GM19397 (cell line): ENCODE results near the gene KLHL26.
"Not testable (repeated sequence)": the region's sequence is repeated elsewhere in the genome, so short reads cannot be mapped to it uniquely, and the experiment has no call there.

Experiments
- ATAC-seq: cut with Tn5 transposase; IDR thresholded peaks from one replicate; pipeline ENCODE4 v1.9.1; 2021; ENCODE audit warnings: mild to moderate bottlenecking, moderate library complexity; ENCODE audit not compliant: unreplicated experiment

Gene KLHL26

DNA sequence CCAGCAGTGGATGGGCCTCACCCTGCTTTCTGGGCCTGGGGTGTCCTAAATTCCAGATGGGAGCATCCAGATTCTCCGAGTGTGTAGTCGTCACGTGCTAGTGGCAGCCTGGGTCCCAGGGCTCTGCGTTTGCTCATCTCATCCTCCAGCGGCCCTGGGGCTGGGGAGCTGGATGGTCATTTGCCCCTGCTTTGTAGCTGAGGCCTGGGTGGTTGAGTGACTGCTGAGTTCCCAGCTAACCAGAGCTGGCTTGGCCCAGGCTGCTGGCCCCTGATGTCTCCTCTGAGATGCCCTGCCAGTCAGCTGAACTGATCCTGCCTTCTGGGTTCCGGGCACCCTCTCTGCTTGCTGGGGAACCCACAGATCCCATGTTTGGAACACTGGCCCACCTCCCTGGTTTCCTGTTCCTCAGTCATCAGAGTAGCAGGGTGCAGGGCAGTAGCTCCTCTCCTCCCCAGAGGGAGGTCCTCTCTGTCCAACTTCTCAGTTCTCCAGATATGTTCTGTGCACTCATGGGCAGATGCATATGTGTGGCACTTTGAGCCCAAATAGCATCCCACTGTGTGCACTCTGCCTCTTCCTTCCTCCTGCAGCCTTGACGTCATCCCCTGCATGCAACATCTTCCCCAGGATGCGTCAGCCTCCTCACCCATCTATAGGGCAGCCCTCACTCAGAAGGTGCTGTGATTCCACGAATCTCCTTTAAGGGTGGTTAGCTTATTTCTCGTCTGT is 24.3 kb downstream of the KLHL26 start:
- no peak for ATAC-seq

DNA sequence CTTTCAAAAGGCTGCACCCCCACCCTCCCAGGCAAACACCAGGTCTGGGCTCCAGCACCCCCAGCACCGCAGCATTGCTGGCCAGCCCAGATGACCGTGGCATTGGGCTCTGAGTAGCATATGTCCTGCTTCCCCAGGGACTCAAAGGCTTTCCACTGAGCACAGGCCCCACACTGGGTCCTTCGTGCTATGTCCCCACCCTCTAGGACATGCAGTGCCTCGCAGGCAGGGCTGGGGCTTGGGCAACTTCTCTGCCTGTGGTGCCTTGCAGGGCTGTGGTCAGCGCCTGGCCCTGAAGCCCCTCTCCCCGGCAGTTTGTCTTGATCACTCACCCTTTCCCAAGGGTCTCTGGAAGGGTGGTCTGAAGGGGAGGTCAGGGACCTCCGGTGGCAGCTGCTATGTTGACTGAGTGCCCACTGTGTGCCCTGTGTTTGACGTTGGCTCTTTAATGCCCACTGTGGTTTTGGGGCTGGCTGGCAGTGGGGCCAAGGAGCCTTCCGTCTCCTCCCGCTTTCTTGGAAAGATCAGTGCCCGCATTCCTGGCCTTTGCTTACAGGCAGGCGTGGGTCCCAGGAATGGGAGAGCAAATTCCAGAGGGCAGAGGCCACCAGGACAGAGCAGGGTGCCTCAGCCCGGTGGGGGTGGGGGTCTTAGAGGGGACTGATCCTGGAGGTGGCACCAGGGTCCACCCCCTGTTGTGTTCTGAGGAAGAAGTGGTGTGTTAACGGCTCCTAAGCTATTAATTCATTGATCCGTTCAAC is 26.3 kb downstream of the KLHL26 start:
- ATAC-seq = no peak

DNA sequence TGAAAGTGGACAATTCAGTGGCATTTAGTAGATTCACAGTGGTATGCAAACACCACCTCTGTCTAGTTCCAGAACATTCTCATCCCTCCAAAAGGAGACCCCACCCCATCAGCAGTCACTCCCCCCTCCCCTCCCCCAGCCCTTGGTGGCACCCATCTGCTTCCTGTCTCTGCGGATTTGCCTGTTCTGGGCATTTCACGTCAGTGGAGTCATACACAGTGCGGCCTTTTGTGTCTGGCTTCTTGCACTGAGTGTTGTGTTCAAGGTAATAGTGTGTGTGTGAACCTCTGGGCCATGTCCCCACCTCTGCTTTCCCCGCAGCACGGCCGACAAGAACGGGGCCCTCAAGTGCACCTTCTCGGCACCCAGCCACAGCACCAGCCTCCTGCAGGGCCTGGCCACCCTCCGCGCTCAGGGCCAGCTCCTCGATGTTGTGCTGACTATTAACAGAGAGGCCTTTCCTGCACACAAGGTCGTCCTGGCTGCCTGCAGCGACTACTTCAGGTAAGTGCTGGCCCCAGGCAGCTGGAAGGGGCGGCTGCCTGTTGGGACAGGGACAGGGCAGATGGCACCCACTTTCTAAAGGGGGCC is 27.2 kb downstream of the KLHL26 start:
- no peak for ATAC-seq

DNA sequence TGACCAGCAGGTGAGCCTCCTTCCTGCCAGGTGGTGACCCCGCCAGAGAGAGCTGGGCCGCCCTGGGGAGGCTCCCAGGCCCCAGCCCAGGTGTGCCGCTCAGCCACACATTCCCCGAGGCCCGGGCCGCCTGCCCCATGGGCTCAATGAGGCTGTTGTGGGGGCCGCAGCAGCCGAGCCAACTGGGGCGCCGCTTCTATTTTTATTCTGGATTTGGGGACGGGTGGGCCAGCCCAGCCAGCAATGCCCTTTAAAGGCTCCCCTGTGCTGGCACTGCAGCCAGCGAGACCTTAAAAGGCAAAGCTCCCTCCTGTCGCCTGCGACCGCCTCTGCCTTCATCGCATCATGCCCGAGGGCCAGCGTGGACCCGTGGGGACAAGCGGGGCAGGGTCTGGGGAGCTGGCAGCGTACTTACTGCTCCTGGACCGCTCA is 29.0 kb downstream of the KLHL26 start:
- no peak for ATAC-seq

DNA sequence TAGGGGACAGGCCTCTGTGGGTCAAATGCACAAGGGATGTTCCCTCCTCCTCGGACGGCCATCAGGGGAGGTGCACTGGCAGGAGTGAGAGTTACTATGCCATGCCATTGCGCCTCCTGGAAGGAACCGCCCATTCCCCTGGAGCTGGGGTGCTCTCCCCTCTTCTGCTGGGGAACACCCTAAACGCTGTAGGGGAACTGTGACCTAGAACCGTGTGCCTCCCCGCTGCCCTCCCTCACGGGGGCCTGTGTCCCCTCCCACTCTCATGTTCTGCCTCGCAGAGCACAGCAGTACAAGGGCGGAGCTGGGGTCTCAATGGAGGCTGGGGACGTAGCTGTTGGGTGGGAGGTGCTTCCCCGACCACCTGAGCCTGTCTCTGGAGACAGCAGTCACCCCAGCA is 29.5 kb downstream of the KLHL26 start:
- no peak for ATAC-seq

DNA sequence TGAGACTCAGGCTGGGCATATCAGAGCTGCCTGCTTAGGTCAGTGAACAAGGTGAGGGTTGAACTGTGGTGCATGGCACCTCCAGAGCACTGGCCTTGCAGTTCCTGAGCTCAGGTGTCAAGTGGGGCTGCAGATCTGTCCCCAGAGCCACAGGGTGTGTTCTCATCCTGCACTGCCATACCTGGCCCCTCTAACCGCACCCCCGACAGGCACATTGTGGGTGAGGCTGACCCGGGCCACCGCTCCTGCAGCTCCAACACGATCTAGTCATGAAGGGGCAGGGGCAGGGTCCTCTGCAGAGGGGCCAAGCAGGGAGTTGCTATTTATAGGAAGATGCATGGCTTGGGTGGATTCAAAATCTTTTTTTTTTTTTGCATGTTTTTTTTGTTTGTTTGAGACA is 30.0 kb downstream of the KLHL26 start:
- ATAC-seq = no peak

DNA sequence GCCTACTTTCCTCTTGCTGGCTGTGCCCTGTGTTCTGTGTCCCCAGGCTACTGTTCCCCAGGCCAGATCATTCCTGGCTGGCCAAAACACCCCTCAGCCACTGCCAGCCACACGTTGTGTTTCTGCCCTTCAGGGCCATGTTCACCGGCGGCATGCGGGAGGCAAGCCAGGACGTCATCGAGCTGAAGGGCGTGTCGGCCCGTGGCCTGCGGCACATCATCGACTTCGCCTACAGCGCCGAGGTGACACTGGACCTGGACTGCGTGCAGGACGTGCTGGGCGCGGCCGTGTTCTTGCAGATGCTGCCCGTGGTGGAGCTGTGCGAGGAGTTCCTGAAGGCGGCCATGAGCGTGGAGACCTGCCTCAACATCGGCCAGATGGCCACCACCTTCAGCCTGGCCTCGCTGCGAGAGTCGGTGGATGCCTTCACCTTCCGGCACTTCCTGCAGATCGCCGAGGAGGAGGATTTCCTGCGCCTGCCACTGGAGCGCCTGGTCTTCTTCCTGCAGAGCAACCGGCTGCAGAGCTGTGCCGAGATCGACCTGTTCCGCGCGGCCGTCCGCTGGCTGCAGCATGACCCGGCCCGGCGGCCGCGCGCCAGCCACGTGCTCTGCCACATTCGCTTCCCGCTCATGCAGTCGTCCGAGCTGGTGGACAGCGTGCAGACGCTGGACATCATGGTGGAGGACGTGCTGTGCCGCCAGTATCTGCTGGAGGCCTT is 30.9 kb downstream of the KLHL26 start:
- no peak for ATAC-seq

DNA sequence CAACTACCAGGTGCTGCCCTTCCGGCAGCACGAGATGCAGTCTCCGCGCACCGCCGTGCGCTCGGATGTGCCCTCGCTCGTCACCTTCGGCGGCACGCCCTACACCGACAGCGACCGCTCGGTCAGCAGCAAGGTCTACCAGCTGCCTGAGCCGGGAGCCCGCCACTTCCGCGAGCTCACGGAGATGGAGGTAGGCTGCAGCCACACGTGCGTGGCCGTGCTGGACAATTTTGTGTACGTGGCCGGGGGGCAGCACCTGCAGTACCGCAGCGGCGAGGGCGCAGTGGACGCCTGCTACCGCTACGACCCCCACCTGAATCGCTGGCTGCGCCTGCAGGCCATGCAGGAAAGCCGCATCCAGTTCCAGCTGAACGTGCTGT is 31.4 kb downstream of the KLHL26 start:
- no peak for ATAC-seq

DNA sequence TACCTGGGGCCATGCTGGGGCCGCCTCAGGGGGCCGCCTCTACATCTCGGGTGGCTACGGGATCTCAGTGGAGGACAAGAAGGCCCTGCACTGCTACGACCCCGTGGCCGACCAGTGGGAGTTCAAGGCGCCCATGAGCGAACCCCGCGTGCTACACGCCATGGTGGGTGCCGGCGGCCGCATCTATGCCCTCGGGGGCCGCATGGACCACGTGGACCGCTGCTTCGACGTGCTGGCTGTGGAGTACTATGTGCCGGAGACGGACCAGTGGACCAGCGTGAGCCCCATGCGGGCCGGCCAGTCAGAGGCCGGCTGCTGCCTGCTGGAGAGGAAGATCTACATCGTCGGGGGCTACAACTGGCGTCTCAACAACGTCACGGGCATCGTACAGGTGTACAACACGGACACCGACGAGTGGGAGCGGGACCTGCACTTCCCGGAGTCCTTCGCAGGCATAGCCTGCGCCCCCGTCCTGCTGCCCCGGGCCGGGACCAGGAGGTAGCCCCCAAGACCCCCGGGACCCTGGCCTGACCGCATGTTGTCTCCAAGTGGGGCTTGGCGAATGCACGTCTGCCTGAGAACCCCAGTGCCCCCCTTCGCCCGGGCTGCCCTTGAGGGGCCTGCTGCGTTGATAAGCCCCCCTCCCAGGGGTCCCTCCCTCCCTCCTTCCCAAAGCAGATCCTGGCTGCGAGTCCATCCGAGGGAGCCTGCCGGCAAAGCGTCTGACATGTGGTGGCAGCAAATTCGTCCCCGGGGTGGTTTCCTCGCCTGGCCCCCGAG is 32.1 kb downstream of the KLHL26 start:
- no peak for ATAC-seq

DNA sequence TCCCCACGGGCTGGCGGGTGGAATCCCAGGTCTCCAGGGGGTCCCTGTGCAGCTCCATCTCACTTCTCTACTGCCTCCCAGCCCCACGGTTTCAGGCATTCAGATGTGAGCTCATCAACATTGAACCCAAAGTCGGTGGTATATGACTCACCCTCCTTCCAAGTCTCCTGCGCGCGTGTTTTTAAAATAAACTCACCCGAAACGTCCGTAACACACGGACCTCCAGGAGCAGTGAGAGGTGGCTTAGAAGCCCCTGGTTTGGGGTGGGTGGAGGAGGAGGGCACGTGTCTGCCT is 32.6 kb downstream of the KLHL26 start:
- no peak for ATAC-seq

DNA sequence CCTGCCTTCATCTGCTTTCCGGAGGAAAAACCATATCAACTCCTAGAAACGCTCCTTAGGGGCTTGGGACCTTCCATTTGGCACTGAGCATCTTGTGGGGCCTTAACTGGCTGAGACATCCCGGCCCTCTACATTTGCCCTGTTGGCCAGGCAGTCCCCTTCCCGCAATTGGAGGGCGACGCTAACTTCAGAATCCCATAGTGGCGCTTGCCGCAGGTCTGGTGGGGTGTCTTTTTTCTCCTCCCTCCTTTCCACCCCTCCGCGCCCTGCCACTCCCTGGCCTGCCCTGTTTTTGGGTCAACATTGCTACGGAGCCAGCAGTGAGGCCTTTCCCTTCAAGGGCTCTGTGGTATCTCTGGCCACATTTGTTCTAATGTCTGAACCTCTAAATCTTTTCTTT is 33.1 kb downstream of the KLHL26 start:
- ATAC-seq = no peak

DNA sequence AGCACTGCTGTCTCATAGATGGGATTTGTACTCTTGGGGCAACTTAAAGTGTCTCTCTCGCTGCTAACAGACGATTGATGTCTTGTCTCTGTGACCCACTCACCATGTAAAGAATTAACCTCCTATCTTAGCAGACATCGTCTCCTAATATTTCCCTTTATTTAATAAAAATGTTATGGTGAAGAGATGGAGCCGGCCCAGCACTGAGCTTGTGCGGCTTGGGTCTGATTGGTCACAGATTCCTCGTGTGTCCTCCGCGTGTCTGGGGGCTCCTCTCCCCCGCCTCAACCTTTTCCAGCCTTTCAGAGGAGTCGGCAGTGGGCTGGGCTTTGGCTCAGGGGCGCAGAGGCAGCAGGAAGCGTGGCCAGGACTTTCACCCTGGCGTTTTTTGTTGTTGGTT is 33.5 kb downstream of the KLHL26 start:
- no peak for ATAC-seq

DNA sequence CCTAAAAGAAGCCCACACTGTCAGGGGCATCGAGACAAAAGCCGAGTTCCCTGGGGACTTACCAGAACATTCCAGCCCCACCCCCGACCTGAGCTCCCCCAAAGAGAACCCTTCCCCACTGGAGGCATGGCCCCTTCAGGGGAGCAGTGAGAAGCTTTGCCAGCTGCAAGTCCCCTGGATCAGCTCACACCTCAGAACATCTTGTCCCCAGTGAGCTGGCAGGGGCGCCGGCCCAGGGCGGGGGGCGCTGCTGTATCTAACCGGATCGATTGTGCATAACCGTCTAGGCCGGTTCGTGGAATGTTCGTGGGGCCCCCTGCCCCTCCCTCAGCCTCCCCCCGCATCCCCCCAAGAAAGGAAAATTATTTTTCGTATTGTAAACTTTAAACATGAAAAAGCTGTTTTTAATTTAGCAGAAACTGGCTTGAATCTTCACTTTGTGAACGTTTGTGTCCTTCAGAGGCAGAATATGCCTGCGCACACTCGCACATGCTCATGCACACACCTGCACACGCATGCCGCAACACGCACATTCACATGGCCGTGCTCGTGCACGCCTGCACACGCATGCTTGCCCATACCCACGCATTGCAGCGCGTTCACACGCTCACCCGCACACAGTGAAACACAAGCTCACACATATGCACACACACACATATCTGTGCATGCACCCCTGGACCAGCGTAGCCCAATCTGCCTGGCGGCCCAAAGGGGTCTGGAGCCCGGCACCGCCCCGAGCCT is 34.6 kb downstream of the KLHL26 start:
- no peak for ATAC-seq

DNA sequence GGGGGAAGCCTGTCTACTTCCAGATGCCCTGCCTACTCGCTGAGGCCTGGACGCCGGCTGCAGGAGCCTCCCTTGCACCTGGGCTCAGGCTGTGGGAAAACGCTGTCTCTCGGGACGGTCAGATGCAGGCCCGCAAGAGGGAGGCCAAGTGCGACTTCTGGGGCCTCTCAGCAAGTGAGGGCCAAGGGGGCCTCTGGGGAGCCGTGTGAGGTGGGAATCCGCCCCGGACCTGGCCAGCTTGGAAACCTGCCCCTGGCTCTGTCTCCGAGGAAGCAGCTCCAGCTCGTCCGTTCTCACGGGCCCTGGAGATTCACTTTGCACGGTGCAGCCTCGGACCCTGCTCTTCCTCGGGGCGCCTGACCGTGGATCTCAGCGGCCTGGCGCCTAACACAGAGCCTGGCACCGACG is 35.2 kb downstream of the KLHL26 start:
- ATAC-seq = no peak

DNA sequence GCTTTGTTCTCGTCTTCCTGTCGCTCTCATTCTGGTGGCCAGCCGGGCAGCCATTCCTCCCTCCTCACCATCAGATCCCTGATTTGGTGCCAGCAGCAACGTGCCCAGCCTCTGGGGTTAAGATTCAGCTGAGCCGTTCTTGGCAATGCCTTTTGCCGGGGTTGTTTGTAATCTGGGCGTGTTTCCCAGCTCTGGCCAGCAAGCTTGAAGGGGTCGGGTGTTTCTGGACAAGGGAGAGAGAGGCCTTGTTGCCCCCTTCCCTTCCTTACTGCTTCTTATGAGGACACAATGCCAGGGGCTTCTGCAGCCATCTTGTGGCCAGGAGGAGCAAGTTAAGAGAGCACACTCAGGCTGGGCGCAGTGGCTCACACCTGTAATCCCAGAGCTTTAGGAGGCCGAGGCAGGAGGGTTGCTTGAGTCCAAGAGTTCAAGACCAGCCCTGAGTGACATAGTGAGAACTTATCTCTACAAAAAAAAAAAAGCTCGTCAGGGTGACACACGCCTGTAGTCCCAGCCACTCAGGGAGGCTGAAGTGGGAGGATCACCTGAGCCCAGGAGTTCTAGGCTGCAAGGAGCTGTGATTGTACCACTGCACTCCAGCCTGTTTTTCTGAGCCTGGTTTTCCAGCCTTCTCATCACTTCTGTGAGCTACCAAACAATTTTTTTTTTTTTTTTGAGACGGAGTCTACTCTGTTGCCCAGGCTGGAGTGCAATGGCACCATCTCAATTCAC is 35.9 kb downstream of the KLHL26 start:
- ATAC-seq = no peak

DNA sequence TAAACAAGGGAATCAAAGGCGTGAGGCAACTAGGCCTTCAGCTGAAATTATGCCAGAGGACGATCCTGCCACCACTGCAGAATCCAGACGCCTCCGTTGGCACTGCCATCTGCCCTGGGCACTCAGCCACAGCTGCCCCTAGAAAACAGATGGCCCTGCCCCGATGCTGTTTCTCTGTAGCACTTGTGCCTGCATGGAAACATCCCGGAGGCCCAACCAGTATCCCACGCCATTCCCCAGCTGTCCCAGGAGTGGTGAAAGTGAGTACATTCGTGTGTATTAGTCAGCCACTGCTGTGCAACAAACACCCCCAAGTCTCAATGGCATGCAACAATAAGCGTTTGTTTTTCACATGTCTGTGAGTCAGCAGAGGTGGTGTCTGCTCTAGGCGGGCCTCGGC is 37.8 kb downstream of the KLHL26 start:
- ATAC-seq = no peak

DNA sequence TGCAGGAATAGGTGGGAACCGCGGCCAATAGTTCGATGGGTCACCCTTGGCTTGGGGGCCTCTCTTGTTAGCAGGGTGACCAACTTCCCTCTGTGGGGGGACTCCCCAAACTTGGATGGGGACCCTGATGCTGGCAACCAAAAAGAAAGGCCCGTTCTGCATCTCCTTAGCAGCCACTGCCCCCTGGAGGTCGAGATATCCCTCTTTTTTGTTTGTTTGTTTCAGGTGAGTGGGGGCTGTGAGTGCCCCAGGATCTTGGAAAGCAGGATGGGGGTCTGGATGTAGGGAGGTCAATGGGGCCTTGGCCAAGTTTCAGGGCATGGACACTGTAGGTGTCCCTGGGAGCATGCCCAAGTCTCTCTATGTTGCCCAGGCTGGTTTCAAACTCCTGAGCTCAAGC is 39.0 kb downstream of the KLHL26 start:
- no peak for ATAC-seq

DNA sequence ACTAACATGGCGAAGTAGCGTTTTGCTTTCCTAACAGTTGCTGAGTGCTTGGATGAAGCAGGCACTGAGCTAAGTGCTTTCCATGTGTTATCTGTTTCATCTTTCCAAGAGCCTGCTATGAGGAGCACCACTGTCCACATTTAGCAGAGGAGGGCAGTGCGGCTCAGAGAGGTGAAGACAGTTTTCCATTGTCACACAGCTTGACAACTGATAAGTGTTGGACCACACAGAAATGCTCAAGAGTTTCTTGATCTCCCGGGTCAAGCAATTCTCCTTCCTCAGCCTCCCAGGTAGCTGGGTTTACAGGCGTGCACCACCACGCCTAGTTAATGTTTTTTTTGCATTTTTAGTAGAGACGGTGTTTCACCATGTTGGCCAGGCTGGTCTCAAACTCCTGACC is 39.9 kb downstream of the KLHL26 start:
- ATAC-seq = no peak

DNA sequence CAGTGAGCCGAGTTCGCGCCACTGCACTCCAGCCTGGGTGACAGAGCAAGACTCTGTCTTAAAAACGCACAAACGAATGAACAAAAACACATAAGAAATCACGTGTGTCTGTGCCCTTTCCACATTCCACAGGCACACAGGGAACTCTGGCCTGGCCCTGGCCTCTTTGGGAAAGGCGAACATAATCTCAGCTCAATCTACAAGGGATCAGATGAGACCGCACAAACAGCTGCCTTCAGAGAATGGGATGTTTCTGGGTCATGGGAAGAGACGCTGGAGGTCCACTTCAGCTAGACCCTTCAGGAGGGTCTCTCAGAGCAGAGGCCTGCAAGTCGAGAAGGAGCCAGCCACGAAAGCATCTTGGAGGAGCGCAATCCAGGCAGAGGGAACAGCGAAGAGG is 40.3 kb downstream of the KLHL26 start:
- ATAC-seq = no peak

DNA sequence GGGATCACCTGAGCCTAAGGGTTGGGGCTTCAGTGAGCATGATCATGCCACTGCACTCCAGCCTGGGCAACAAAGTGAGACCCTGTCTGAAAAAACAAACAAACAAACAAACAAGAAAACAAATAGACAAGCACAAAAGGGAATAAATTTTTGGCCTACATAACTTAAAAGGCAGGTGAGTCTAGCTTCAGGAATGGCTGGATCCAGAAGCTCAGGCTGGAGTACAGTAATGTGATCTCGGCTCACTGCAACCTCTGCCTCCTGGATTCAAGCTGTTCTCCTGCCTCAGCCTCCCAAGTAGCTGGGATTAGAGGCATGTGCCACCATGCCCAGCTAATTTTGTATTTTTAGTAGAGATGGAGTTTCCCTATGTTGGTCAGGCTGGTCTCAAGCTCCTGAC is 43.3 kb downstream of the KLHL26 start:
- not testable (repeated sequence) for ATAC-seq
